K562 (cell line): Measurements from ENCODE around the gene TMEM185A. TPM values are rescaled to one million over a fixed set of nuclear protein-coding genes. Genes with fewer than 3 reads are reported as not detected.

Experiments used
- KDM5B ChIP-seq: fragments of 200-600 bp; sonication (generic); IDR thresholded peaks from 2 replicates; pipeline ENCODE4 v1.6.1; 2012; ENCODE audit warnings: low read depth, mild to moderate bottlenecking, moderate library complexity, low read length, control low read depth, inconsistent platforms; ENCODE audit not compliant: insufficient replicate concordance
- MEIS2 ChIP-seq: fragments of 450-650 bp; IDR thresholded peaks from 2 replicates; pipeline ENCODE4 v1.6.1; 2014; ENCODE audit warnings: mild to moderate bottlenecking; ENCODE audit not compliant: partially characterized antibody
- NRF1 ChIP-seq, 2 experiments: fragments of 450-650 bp; IDR thresholded peaks in 1 of 2; conservative IDR thresholded peaks in 1 of 2; 2 replicates each; pipeline ENCODE4 v1.6.1; 2014; ENCODE audit warnings: mild to moderate bottlenecking in 2 of 2
- SMAD4 ChIP-seq: fragments of 250-450 bp; sonication (Bioruptor Pico); conservative IDR thresholded peaks from 2 replicates; pipeline ENCODE4 v1.8.0; 2021; ENCODE audit warnings: inconsistent platforms, mild to moderate bottlenecking, moderate library complexity
- SPI1 ChIP-seq: IDR thresholded peaks from 2 replicates; pipeline ENCODE4 v1.6.1; 2011; ENCODE audit warnings: low read depth, low read length, control low read depth, borderline replicate concordance
- ZBTB17 ChIP-seq: fragments of 450-650 bp; formaldehyde crosslinking; IDR thresholded peaks from 2 replicates; pipeline ENCODE4 v1.4.0; 2020; ENCODE audit warnings: mild to moderate bottlenecking
- ZBTB7A ChIP-seq: IDR thresholded peaks from 2 replicates; pipeline ENCODE4 v1.6.1; 2011; ENCODE audit warnings: low read depth, mild to moderate bottlenecking, low read length, moderate library complexity, borderline replicate concordance; ENCODE audit not compliant: control insufficient read depth
- ZNF253 ChIP-seq: fragments of 250-450 bp; sonication (Bioruptor Pico); conservative IDR thresholded peaks from 2 replicates; pipeline ENCODE4 v1.6.1; 2021; ENCODE audit warnings: mild to moderate bottlenecking
- polyA plus RNA-seq, 8 experiments: library from polyadenylated mRNA; depleted of rRNA in 4 of 8; stranded (reverse) in 5 of 8; unstranded in 3 of 8; fragments of >200 nt; fragmentation: Nextera tagmentation in 2 of 8; fragmentation: Illumina TruSeq in 1 of 8; extraction: Ambion mirVana in 2 of 8; extraction: Trizol in 1 of 8; gene quantifications; 2 replicates each; pipeline versions ENCODE4 v1.2.1 to v1.2.3, GENCODE V29; 2011 to 2014; ENCODE audit warnings: inconsistent platforms in 1 of 8, missing spikeins in 1 of 8
- total RNA-seq, 7 experiments: library from RNA; depleted of rRNA in 6 of 7; stranded (reverse); fragments of >200 nt in 6 of 7; fragmentation: Illumina TruSeq in 2 of 7; extraction: Trizol in 2 of 7; gene quantifications; 2 replicates each; pipeline versions ENCODE4 v1.2.1 to v1.2.3, GENCODE V29; 2011 to 2021; ENCODE audit warnings: low replicate concordance in 1 of 7
- TF ChIP-seq, protein P1 (sequence below): fragments of 450-650 bp; IDR thresholded peaks from 2 replicates; pipeline ENCODE4 v1.6.1; 2016; ENCODE audit warnings: low read depth
- TF ChIP-seq, protein P2 (sequence below): fragments of 450-650 bp; IDR thresholded peaks from 2 replicates; pipeline ENCODE4 v1.6.1; 2016; ENCODE audit warnings: antibody characterized with exemption
- TF ChIP-seq, protein P3 (sequence below): fragments of 200-800 bp; sonication (Bioruptor generic); IDR thresholded peaks from 2 replicates; pipeline ENCODE4 v1.6.1; 2017; ENCODE audit warnings: missing genetic modification characterization, missing compliant biosample characterization

The TMEM185A gene
- total and polyA plus RNA-seq, 9 of the 15 experiments (the other 6 are each of a cell fraction or from before 2014, with no cell fraction given): 0.97 to 13.7 (median 5.4) TPM

DNA sequence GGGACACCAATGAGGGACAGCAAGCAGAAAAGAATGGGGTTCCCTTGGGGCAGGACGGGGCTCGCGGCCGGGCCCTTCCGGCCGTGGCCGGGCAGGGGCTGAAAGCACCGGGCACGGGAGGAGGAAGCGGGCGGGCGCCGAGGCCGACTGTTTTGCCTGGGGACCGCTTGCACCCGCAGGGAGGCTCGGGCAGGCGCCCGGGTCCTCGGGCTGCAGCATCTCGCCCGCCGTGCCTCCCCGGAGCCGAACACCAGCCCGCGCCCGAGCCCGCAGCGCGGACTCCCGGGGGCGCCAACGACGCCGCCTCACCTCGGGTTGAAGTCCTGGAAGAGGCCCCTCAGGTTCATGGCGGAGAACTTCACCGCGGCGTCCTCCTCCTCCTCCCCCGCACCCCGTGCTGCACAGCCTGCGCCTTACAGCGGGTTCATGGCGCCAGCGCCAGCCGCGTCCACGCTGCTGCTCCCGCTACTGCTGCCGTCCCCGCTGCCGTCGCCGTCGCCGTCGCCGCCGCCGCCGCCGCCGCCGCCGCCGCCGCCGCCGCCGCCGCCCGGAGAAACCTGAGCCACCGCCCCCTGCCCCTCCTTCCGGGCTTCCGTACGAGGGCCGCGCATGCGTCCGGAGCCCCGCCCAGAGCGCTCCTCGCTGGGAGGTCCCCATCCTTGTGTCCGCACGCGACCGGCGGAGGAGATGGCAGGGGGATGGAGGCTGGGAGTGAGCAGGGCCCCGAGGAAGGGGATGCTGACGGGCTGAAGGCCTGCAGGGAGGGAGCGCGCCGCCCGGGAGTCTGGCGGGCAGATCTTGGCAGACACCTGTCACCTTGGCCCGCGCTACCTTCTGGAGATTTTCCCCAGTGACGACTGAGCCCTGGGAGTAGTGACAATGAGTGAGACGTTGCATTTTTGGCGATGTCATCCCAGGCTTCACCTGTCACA is at the start of gene TMEM185A (continued):
- TF ChIP-seq, protein P1, sequence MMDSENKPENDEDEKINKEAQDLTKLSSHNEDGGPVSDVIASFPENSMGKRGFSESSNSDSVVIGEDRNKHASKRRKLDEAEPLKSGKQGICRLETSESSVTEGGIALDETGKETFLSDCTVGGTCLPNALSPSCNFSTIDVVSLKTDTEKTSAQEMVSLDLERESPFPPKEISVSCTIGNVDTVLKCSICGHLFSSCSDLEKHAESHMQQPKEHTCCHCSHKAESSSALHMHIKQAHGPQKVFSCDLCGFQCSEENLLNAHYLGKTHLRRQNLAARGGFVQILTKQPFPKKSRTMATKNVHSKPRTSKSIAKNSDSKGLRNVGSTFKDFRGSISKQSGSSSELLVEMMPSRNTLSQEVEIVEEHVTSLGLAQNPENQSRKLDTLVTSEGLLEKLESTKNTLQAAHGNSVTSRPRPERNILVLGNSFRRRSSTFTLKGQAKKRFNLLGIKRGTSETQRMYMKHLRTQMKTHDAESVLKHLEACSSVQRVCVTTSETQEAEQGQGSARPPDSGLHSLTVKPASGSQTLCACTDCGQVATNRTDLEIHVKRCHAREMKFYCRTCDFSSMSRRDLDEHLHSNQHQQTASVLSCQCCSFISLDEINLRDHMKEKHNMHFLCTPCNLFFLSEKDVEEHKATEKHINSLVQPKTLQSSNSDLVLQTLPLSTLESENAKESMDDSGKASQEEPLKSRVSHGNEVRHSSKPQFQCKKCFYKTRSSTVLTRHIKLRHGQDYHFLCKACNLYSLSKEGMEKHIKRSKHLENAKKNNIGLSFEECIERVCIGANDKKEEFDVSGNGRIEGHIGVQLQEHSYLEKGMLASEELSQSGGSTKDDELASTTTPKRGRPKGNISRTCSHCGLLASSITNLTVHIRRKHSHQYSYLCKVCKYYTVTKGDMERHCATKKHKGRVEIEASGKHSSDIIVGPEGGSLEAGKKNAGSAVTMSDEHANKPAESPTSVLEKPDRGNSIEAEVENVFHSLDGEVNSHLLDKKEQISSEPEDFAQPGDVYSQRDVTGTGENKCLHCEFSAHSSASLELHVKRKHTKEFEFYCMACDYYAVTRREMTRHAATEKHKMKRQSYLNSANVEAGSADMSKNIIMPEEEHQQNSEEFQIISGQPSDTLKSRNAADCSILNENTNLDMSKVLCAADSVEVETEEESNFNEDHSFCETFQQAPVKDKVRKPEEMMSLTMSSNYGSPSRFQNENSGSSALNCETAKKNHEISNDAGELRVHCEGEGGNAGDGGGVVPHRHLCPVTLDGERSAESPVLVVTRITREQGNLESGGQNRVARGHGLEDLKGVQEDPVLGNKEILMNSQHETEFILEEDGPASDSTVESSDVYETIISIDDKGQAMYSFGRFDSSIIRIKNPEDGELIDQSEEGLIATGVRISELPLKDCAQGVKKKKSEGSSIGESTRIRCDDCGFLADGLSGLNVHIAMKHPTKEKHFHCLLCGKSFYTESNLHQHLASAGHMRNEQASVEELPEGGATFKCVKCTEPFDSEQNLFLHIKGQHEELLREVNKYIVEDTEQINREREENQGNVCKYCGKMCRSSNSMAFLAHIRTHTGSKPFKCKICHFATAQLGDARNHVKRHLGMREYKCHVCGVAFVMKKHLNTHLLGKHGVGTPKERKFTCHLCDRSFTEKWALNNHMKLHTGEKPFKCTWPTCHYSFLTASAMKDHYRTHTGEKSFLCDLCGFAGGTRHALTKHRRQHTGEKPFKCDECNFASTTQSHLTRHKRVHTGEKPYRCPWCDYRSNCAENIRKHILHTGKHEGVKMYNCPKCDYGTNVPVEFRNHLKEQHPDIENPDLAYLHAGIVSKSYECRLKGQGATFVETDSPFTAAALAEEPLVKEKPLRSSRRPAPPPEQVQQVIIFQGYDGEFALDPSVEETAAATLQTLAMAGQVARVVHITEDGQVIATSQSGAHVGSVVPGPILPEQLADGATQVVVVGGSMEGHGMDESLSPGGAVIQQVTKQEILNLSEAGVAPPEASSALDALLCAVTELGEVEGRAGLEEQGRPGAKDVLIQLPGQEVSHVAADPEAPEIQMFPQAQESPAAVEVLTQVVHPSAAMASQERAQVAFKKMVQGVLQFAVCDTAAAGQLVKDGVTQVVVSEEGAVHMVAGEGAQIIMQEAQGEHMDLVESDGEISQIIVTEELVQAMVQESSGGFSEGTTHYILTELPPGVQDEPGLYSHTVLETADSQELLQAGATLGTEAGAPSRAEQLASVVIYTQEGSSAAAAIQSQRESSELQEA: peak; percentile 88
- TF ChIP-seq MEIS2: peak; percentile 34
- TF ChIP-seq SPI1: no peak
- 0 out of 2 replicates have a peak, but pooled peaks have one; percentile 56 for TF ChIP-seq ZBTB7A
- no peak for TF ChIP-seq ZNF253 (CRISPR knock-in tag)
- TF ChIP-seq, protein P2, sequence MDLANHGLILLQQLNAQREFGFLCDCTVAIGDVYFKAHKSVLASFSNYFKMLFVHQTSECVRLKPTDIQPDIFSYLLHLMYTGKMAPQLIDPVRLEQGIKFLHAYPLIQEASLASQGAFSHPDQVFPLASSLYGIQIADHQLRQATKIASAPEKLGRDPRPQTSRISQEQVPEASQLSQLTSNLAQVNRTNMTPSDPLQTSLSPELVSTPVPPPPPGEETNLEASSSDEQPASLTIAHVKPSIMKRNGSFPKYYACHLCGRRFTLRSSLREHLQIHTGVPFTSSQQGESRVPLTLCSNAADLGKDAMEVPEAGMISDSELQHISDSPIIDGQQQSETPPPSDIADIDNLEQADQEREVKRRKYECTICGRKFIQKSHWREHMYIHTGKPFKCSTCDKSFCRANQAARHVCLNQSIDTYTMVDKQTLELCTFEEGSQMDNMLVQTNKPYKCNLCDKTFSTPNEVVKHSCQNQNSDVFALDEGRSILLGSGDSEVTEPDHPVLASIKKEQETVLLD: 0 out of 2 replicates have a peak, but pooled peaks have one; percentile 53
- TF ChIP-seq, protein P3, sequence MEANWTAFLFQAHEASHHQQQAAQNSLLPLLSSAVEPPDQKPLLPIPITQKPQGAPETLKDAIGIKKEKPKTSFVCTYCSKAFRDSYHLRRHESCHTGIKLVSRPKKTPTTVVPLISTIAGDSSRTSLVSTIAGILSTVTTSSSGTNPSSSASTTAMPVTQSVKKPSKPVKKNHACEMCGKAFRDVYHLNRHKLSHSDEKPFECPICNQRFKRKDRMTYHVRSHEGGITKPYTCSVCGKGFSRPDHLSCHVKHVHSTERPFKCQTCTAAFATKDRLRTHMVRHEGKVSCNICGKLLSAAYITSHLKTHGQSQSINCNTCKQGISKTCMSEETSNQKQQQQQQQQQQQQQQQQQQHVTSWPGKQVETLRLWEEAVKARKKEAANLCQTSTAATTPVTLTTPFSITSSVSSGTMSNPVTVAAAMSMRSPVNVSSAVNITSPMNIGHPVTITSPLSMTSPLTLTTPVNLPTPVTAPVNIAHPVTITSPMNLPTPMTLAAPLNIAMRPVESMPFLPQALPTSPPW: peak; percentile 86
- peak; percentile 12 for TF ChIP-seq KDM5B
- 0 out of 2 replicates have a peak, but pooled peaks have one; percentile 62 for TF ChIP-seq SMAD4
- peak; percentile 90 to 91 for TF ChIP-seq NRF1 (conservative IDR thresholded peaks at IDR 0.05 in 1 of 2, IDR thresholded peaks at IDR 0.05 in 1 of 2)
- no peak for TF ChIP-seq ZBTB17
